Uterus (tissue), 4 donors: ENCODE measurements around the gene MANEAL. TPM values are rescaled to one million over a fixed set of nuclear protein-coding genes. Genes with fewer than 3 reads are reported as not detected.

Source experiments
- DNase-seq, 2 donors: peaks; one replicate each; pipeline ENCODE4 v3.0.0-alpha.2; 2019 to 2020
- H3K27ac ChIP-seq, 2 donors: fragments of 200-600 bp; sonication (generic); 1 replicate in 1 of 2; 2 replicates in 1 of 2; pipeline ENCODE4 v1.5.1; 2016 to 2018
- H3K27me3 ChIP-seq, 2 donors: fragments of 200-600 bp; sonication (generic); one replicate each; pipeline ENCODE4 v1.5.1; 2018 to 2019; ENCODE audit warnings: control low read depth in 1 of 2
- H3K36me3 ChIP-seq, 2 donors: fragments of 200-600 bp; sonication (generic); one replicate each; pipeline ENCODE4 v1.5.1; 2019; ENCODE audit warnings: control low read depth in 1 of 2
- H3K4me1 ChIP-seq, 2 donors: fragments of 200-600 bp; sonication (generic); one replicate each; pipeline ENCODE4 v1.5.1; 2018 to 2019; ENCODE audit warnings: control low read depth in 1 of 2
- H3K4me3 ChIP-seq, 2 donors: fragments of 200-600 bp; sonication (generic); 1 replicate in 1 of 2; 2 replicates in 1 of 2; pipeline ENCODE4 v1.5.1; 2018 to 2019; ENCODE audit warnings: mild to moderate bottlenecking in 1 of 2
- H3K9me3 ChIP-seq, 2 donors: fragments of 200-600 bp; sonication (generic); one replicate each; pipeline ENCODE4 v1.5.1; 2019; ENCODE audit warnings: control low read depth in 1 of 2
- CTCF ChIP-seq, 4 experiments: fragments of 200-600 bp in 2 of 4; fragments of 450-650 bp in 2 of 4; sonication (generic) in 2 of 4; IDR thresholded peaks; one replicate each; pipeline ENCODE4 v1.5.1; 2016 to 2019; ENCODE audit warnings: antibody characterized with exemption in 4 of 4, mild to moderate bottlenecking in 2 of 4, moderate library complexity in 1 of 4
- POLR2A ChIP-seq, 2 donors: fragments of 450-650 bp; IDR thresholded peaks; one replicate each; pipeline ENCODE4 v1.6.1; 2016; ENCODE audit warnings: antibody characterized with exemption in 2 of 2, mild to moderate bottlenecking in 1 of 2, moderate library complexity in 1 of 2
- intact Hi-C: fragments of 100-400 bp; cut with DNase I; formaldehyde crosslinking; loops from one replicate; pipeline ENCODE4 v1.15.1; 2023; ENCODE audit warnings: low total_unique reads
- total RNA-seq, 4 donors: library from RNA; depleted of rRNA in 3 of 4; stranded (reverse); fragments of >200 nt in 3 of 4; gene quantifications; one replicate each; pipeline versions ENCODE4 v1.1.0 to v1.2.4, GENCODE V29; 2014 to 2023
- donor health status: DM: yes; HTN: yes; CAD: no.

Gene MANEAL
- total RNA-seq, 4 donors from 2014 or later, result 1.8 to 2.6 TPM; not detected in 2

- H3K4me1 ChIP-seq, result no peaks in the 10 kb centered on the region
- intact Hi-C loops, result no loop called here
- no peak for DNase-seq
- TF ChIP-seq POLR2A (IDR thresholded peaks at IDR 0.05) (no peak), CTCF (IDR thresholded peaks at IDR 0.05) (no peak)
- no peaks in the 10 kb centered on the region for H3K27me3 ChIP-seq
- H3K36me3 ChIP-seq, result no peaks in the 10 kb centered on the region
- H3K27ac ChIP-seq, result no peak overlapping the region
- H3K4me3 ChIP-seq, result no peak overlapping the region
- no peaks in the 10 kb centered on the region for H3K9me3 ChIP-seq
Observed at GRCh38 chr1:37821481-37821880, 27.8 kb downstream of the MANEAL start.

GRCh38 chr1:37822906-37823815 lies 29.5 kb downstream of the MANEAL start:
- Histone ChIP-seq H3K4me3 (no peak overlapping the region), H3K27ac (no peak overlapping the region), H3K36me3 (no peaks in the 10 kb centered on the region), H3K4me1 (no peaks in the 10 kb centered on the region), H3K9me3 (no peaks in the 10 kb centered on the region), H3K27me3 (no peaks in the 10 kb centered on the region)
- intact Hi-C loops, result no loop called here
- no peak for DNase-seq
- no peak for TF ChIP-seq POLR2A (IDR thresholded peaks at IDR 0.05)

- H3K36me3 ChIP-seq, result no peaks in the 10 kb centered on the region
- intact Hi-C loops, result no loop called here
- no peak for TF ChIP-seq CTCF (IDR thresholded peaks at IDR 0.05)
- no peak for TF ChIP-seq POLR2A (IDR thresholded peaks at IDR 0.05)
Observed at GRCh38 chr1:37824001-37824400, 30.4 kb downstream of the MANEAL start.

GRCh38 chr1:37825506-37825905 lies 31.9 kb downstream of the MANEAL start:
- Histone ChIP-seq H3K27ac (no peak overlapping the region), H3K27me3 (no peaks in the 10 kb centered on the region), H3K36me3 (no peaks in the 10 kb centered on the region), H3K4me3 (no peak overlapping the region), H3K4me1 (no peaks in the 10 kb centered on the region), H3K9me3 (no peaks in the 10 kb centered on the region)
- intact Hi-C loops, result no loop called here
- TF ChIP-seq POLR2A (IDR thresholded peaks at IDR 0.05) (no peak), CTCF (IDR thresholded peaks at IDR 0.05) (no peak)
- DNase-seq, result no peak

More at GRCh38 chr1:37824001-37824400, 30.4 kb downstream of the MANEAL start:
- Histone ChIP-seq H3K27me3 (no peaks in the 10 kb centered on the region), H3K4me1 (no peaks in the 10 kb centered on the region), H3K4me3 (no peak overlapping the region), H3K9me3 (no peaks in the 10 kb centered on the region), H3K27ac (no peak overlapping the region)
- DNase-seq, result no peak

- no peak for TF ChIP-seq CTCF (IDR thresholded peaks at IDR 0.05)
- no peak for TF ChIP-seq POLR2A (IDR thresholded peaks at IDR 0.05)
- Histone ChIP-seq H3K27me3 (no peaks in the 10 kb centered on the region), H3K36me3 (no peaks in the 10 kb centered on the region), H3K4me3 (no peak overlapping the region), H3K4me1 (no peaks in the 10 kb centered on the region), H3K9me3 (no peaks in the 10 kb centered on the region), H3K27ac (no peak overlapping the region)
- intact Hi-C loops, result no loop called here
- no peak for DNase-seq
Observed at GRCh38 chr1:37828410-37829074, 34.9 kb downstream of the MANEAL start.
